H4 (cell line): Measurements from ENCODE around the gene THAP4. TPM values are rescaled to one million over a fixed set of nuclear protein-coding genes. Genes with fewer than 3 reads are reported as not detected.
"Not testable (repeated sequence)": the region's sequence is repeated elsewhere in the genome, so short reads cannot be mapped to it uniquely, and the experiment has no call there.

Source experiments
- DNase-seq: peaks from one replicate; pipeline ENCODE4 v3.0.0-alpha.2; 2015; ENCODE audit warnings: low spot score
- total RNA-seq: library from RNA; depleted of rRNA; stranded (reverse); fragments of >200 nt; shearing (Covaris generic); gene quantifications from 2 replicates; pipeline ENCODE4 v1.2.3, GENCODE V29; 2014

The THAP4 gene
- total RNA-seq, 1 experiment from 2014 or later, result 30.1 TPM

GRCh38 chr2:241612156-241613016 lies 24.6 kb downstream of the THAP4 start:
- no peak for DNase-seq

- DNase-seq, result no peak
Observed at GRCh38 chr2:241611062-241611461, 25.9 kb downstream of the THAP4 start.

DNA sequence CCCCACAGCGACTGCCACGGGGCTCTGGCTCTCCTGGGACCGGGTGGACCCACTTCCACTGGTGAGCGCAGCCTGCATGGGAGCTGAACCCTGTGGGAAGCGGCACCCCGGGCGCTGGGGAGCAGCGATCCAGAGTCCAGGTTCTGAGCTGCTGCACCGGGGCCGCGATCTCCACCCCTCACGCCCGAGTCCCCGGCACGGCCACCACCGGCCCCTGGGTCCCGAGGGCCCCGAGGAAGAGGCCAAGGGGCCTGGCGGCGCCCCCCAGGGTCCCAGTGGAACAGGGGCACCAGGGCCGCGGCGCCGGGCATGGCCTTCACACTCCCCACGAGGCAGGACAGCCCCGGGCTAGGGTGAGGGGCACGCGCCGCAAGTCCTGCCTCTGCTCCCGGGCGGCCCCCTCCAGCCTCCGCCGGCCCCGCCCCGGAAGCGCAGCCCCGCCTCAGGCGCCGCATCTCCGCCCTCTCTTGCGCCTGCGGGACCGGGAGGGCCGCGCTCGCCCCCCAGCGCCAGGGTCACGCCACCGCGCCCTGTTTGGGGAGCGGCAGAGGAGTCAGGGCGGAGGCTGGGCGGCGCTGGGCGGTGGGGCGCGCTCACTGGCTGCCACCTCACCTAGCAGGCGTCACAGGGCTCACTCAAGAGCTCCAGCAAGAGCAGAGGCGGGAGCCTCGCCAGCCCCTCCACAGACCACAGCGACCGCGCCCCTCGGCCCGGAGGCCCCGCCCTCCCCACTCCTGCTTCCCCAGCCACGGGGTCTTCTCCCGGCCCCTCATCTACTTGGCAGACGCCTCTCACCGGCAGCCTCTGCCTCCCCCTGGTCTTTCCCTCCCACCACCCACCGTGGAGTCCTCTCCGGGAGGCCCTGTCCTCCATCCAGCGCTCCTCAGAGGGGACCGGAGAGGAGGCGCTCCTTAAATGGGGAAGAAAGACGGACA lies 26.8 kb downstream of the THAP4 start:
- DNase-seq, result no peak

- DNase-seq, result no peak
Observed at GRCh38 chr2:241608881-241609280, 28.1 kb downstream of the THAP4 start.

GRCh38 chr2:241607162-241607885 lies 29.6 kb downstream of the THAP4 start:
- DNase-seq, result no peak

DNA sequence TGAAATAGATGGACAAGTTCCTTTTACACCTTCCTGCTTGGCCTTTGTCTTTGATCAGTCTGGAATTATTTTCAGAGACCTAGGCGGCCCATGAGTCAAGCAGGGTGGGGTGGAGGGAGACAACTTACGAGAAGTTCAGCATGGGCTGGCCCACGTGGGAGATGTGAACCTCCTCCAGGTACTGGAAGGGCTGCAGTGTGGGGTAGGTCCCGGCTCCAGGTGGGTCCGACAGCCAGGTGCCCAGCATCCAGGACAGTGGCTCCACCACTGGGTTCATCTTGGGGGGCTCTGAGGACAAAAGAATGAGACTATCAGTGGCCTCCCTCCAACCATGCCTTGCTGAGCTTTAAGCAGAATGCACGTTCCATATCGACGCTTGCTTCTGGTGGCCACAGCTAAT lies 30.8 kb downstream of the THAP4 start:
- no peak for DNase-seq

- no peak for DNase-seq
Observed at GRCh38 chr2:241603686-241604085, 33.3 kb downstream of the THAP4 start.

- no peak for DNase-seq
Observed at GRCh38 chr2:241602720-241603119, 34.2 kb downstream of the THAP4 start.

DNA sequence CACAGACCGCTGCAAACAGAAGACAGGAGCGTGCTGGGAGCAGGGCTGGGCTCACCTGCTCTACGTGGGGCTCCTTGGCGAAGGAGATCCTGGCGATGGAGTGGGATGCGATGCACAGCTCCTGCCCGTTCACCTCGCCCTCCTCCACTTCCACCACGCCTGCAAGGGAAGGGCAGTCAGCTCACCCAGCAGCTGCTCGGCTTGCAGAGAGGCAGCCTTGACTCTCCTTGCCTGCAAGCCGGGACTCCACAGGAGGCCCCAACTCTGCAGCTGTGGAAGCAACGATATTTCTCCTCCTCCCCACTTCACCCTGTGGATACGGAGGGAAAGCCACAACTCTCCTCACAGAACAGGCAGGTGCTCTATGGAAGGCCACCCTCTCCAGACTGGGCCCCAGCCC lies 35.1 kb downstream of the THAP4 start:
- no peak for DNase-seq

GRCh38 chr2:241599615-241600014 lies 37.3 kb downstream of the THAP4 start:
- no peak for DNase-seq

DNA sequence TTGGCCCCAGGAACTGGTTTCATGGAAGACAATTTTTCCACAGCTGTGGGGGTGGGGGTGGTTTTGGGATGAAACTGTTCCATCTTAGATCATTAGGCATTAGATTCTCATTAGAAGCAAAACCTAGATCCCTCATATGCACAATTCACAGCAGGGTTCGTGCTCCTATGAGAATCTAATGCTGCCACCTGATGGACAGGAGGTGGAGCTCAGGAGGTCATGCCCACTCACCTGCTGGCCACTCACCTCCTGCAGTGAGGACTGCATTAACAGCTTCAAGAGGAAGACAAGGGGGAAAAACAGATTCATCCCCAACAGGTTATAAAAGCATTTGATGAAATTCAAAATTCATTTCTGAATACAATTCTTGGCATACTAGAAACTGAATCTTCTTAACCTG lies 38.5 kb downstream of the THAP4 start:
- peak; percentile 25 for DNase-seq

DNA sequence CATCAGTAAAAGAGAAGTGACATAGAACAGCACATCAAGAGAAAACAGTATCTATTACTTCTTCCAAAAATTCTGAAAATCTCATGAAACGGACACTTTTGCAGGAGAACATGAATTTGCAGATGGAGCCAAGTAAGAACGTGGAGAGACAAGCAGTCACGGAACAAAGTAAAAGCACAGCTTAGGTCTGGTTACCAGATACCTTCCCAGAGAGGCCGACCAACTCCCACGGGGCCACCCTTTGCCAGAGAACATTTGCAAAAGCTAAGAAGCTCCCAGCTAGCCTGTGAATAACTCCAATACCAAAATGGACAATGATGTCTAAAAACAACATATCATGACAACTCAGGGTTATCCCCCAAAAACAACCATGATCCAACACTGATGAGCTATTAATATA lies 38.9 kb downstream of the THAP4 start:
- no peak for DNase-seq

- DNase-seq, result no peak
Observed at GRCh38 chr2:241597561-241597960, 39.4 kb downstream of the THAP4 start.

DNA sequence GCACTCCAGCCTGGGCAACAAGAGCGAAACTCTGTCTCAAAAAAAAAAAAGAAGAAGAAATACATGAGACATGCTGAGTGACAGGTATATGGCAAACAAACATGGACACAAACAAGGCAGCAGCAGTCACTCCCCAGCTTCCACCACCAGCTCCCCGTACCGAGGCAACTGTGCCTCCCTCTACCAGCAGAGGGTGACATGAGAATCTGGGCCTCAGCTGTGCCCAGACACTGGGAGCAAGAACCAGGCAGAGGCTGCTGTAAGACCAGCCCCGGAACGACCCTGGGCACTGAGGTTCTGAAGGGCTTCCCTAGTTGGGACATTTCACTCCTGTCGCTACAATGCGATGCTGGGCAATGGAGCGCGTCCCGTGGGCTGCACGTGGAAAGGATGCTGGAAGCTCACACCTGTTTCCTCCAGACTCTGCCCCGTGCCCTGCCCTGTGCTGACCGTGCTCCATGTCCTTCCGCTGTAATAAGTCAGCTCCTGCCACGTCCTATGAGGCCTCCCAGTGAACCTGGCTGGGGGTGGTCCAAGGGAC lies 41.3 kb downstream of the THAP4 start:
- no peak for DNase-seq

DNA sequence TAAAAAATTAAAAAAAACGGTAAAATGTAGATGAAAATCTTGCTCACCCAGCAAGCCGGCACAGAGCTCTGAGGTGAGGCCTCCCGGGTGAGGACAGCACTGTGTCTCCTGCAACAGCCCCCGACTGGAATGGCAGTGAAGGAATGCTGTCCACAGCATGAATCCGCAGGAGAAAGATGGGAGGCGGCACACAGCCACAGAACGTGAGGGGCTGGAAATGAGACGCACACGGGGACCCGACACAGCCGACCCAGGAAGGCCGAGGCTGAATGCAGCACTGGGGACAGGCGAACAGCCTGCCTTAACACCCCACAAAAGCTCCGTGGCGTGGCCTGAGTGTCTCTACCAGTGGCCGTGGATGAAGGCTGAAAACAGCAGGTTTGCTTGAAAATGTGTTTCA lies 43.7 kb downstream of the THAP4 start:
- no peak for DNase-seq

GRCh38 chr2:241592126-241592845 lies 44.7 kb downstream of the THAP4 start:
- DNase-seq, result no peak

- not testable (repeated sequence) for DNase-seq
Observed at GRCh38 chr2:241590496-241591455, 46.2 kb downstream of the THAP4 start.

DNA sequence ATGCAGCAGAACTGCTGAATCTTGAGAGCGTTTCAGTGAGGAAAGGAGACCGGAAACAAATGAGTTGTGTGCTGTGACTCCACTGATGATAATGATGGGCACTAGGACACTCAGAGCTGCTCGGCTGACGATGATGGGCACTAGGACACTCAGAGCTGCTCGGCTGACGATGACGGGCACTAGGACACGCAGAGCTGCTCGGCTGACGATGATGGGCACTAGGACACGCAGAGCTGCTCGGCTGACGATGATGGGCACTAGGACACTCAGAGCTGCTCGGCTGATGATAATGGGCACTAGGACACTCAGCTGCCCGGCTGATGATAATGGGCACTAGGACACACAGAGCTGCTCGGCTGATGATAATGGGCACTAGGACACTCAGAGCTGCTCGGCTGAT lies 47.1 kb downstream of the THAP4 start:
- DNase-seq, result not testable (repeated sequence)

DNA sequence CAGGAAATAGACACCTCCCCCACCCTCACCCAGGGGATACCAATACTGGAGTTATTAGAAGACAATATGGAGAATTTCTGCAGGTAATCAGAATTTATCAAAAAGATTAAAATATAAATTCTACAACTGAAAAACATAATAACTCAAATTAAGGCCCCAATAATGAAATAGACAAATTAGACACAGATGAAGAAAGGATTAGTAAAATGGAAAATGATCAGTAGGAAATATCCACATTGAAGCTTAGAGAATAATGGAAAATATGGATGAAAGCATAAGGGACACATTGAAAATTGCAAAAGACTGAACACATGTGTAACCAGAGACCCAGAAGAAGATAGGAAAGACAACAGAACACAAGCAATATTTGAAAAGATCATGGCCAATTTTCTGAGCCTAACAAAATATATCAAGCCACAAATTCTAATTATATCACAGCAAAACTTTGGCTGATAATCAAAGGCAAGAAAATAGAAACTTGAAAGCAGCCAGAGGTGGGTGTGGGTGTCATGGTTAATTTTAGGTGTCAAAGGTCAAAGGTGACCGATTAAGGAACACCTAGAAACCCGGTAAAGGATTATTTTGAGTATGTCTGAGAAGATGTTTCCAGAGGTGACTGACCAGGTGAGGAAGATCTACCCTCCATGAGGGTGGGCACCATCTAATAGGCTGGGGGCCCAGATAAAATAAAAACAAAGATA lies 50.2 kb downstream of the THAP4 start:
- no peak for DNase-seq
